ENCODE results near the gene ZCCHC7.
"Not testable (repeated sequence)": the region's sequence is repeated elsewhere in the genome, so short reads cannot be mapped to it uniquely, and the experiment has no call there.

Gene ZCCHC7

GRCh38 chr9:37119907-37120842 is at the start of gene ZCCHC7:
ZCCHC7 (plus strand) TSS chr9:37120574.
- no peaks in the 10 kb centered on the region for H3K36me3 ChIP-seq (ENCODE audit: control insufficient read depth, insufficient read depth, low read length)
- H3K9ac ChIP-seq (ENCODE audit: low read depth, low read length) = peak within 1 kb of the TSS; percentile 84
- peaks cover 5% of the 10 kb centered on the region; the same call in 1 of the 2 replicates for H3K27me3 ChIP-seq (ENCODE audit: control insufficient read depth, insufficient read depth, low read length)
- H3K4me1 ChIP-seq (ENCODE audit: control insufficient read depth, insufficient read depth, low read length) = no peaks in the 10 kb centered on the region
- peak within 1 kb of the TSS; percentile 87 for H3K4me3 ChIP-seq (ENCODE audit: low read depth, low read length)
- H3K9me3 ChIP-seq (ENCODE audit: control insufficient read depth, insufficient read depth, low read length) = 0 out of 2 replicates have a peak, but pooled peaks cover 3% of the 10 kb centered on the region
- peak within 1 kb of the TSS; percentile 88 for H3K27ac ChIP-seq (ENCODE audit: low read depth, low read length)

DNA sequence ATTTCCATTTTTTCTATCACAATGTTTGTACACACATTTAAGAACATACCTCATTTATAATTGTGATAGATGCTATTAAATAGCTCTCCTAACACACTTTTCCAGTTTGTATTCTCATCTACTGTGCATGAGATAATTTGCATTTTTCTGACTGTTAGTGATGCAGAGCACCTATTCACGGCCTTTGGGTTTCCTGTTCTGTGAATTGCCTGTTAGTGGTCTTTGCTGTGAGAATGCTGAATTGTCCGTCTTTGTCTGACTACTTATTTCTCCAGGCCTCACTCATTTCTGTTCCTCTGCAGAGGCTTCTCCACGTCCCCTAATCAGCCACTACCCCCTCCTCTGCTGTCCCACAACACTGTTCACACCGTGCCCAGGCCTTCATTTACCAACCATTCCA is 45.6 kb upstream of the ZCCHC7 start:
- H3K4me1 ChIP-seq (ENCODE audit: control insufficient read depth, insufficient read depth, low read length); H3K27me3 ChIP-seq (ENCODE audit: control insufficient read depth, insufficient read depth, low read length); H3K4me3 ChIP-seq (ENCODE audit: low read depth, low read length); H3K9me3 ChIP-seq (ENCODE audit: control insufficient read depth, insufficient read depth, low read length); H3K27ac ChIP-seq (ENCODE audit: low read depth, low read length); H3K9ac ChIP-seq (ENCODE audit: low read depth, low read length); H3K36me3 ChIP-seq (ENCODE audit: control insufficient read depth, insufficient read depth, low read length): not testable (repeated sequence)

GRCh38 chr9:37079370-37080164 is 40.8 kb upstream of the ZCCHC7 start:
- peaks cover 10% of the 10 kb centered on the region for H3K27me3 ChIP-seq (ENCODE audit: control insufficient read depth, insufficient read depth, low read length)
- H3K9me3 ChIP-seq (ENCODE audit: control insufficient read depth, insufficient read depth, low read length) = no peaks in the 10 kb centered on the region
- H3K36me3 ChIP-seq (ENCODE audit: control insufficient read depth, insufficient read depth, low read length) = no peaks in the 10 kb centered on the region
- H3K4me1 ChIP-seq (ENCODE audit: control insufficient read depth, insufficient read depth, low read length) = no peaks in the 10 kb centered on the region
- H3K4me3 ChIP-seq (ENCODE audit: low read depth, low read length) = peak overlapping the region; percentile 88
- peak overlapping the region; percentile 82 for H3K27ac ChIP-seq (ENCODE audit: low read depth, low read length)
- H3K9ac ChIP-seq (ENCODE audit: low read depth, low read length) = peak overlapping the region; percentile 69

GRCh38 chr9:37080165-37080628 is 40.2 kb upstream of the ZCCHC7 start:
- H3K4me3 ChIP-seq (ENCODE audit: low read depth, low read length) = peak overlapping the region; percentile 88
- not testable (repeated sequence) for H3K27me3 ChIP-seq (ENCODE audit: control insufficient read depth, insufficient read depth, low read length); H3K36me3 ChIP-seq (ENCODE audit: control insufficient read depth, insufficient read depth, low read length); H3K4me1 ChIP-seq (ENCODE audit: control insufficient read depth, insufficient read depth, low read length); H3K9me3 ChIP-seq (ENCODE audit: control insufficient read depth, insufficient read depth, low read length)
- H3K9ac ChIP-seq (ENCODE audit: low read depth, low read length) = peak overlapping the region; percentile 69
- H3K27ac ChIP-seq (ENCODE audit: low read depth, low read length) = peak overlapping the region; percentile 82

DNA sequence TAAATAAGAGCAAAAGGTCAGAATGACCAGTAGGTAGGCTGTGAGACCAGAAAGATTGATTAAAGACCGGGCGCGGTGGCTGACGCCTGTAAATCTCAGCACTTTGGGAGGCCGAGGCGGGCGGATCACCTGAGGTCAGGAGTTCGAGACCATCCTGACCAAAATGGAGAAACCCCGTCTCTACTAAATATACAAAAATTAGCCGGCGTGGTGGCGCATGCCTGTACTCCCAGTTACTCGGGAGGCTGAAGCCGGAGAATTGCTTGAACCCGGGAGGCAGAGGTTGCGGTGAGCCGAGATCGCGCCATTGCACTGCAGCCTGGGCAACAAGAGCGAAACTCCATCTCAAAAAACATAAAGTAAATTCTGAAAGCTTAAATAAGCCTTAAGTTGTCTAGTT is 38.9 kb upstream of the ZCCHC7 start:
- not testable (repeated sequence) for H3K27me3 ChIP-seq (ENCODE audit: control insufficient read depth, insufficient read depth, low read length); H3K4me1 ChIP-seq (ENCODE audit: control insufficient read depth, insufficient read depth, low read length); H3K36me3 ChIP-seq (ENCODE audit: control insufficient read depth, insufficient read depth, low read length); H3K9ac ChIP-seq (ENCODE audit: low read depth, low read length); H3K27ac ChIP-seq (ENCODE audit: low read depth, low read length); H3K4me3 ChIP-seq (ENCODE audit: low read depth, low read length); H3K9me3 ChIP-seq (ENCODE audit: control insufficient read depth, insufficient read depth, low read length)

GRCh38 chr9:37082214-37082765 is 38.1 kb upstream of the ZCCHC7 start:
- Histone ChIP-seq H3K36me3 (ENCODE audit: control insufficient read depth, insufficient read depth, low read length) (peaks cover 12% of the 10 kb centered on the region), H3K27me3 (ENCODE audit: control insufficient read depth, insufficient read depth, low read length) (peaks cover 10% of the 10 kb centered on the region), H3K27ac (ENCODE audit: low read depth, low read length) (no peak overlapping the region), H3K4me1 (ENCODE audit: control insufficient read depth, insufficient read depth, low read length) (no peaks in the 10 kb centered on the region), H3K9me3 (ENCODE audit: control insufficient read depth, insufficient read depth, low read length) (no peaks in the 10 kb centered on the region), H3K4me3 (ENCODE audit: low read depth, low read length) (no peak overlapping the region), H3K9ac (ENCODE audit: low read depth, low read length) (no peak overlapping the region)

DNA sequence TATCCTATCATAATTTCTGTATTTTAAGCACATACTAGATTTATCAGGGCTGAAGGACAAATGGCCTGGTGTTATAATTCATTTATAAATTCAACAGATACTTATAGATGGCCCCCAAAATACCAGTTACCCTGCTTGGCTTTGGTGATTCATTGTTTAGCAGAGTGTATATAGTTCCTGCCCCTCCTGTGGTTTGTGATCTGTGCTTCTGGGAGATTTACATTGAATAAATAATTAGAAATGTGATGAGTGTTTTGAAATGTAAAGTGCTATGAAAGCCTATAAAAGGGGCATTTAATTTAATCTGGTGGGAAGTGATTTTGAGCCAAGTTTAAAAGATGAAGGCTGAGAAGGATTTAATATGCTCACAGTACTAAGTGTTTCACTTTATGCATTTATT is 36.7 kb upstream of the ZCCHC7 start:
- peaks cover 23% of the 10 kb centered on the region for H3K36me3 ChIP-seq (ENCODE audit: control insufficient read depth, insufficient read depth, low read length)
- H3K9me3 ChIP-seq (ENCODE audit: control insufficient read depth, insufficient read depth, low read length) = no peaks in the 10 kb centered on the region
- no peak overlapping the region for H3K9ac ChIP-seq (ENCODE audit: low read depth, low read length)
- no peaks in the 10 kb centered on the region for H3K4me1 ChIP-seq (ENCODE audit: control insufficient read depth, insufficient read depth, low read length)
- H3K27ac ChIP-seq (ENCODE audit: low read depth, low read length) = no peak overlapping the region
- no peak overlapping the region for H3K4me3 ChIP-seq (ENCODE audit: low read depth, low read length)
- peaks cover 6% of the 10 kb centered on the region for H3K27me3 ChIP-seq (ENCODE audit: control insufficient read depth, insufficient read depth, low read length)

DNA sequence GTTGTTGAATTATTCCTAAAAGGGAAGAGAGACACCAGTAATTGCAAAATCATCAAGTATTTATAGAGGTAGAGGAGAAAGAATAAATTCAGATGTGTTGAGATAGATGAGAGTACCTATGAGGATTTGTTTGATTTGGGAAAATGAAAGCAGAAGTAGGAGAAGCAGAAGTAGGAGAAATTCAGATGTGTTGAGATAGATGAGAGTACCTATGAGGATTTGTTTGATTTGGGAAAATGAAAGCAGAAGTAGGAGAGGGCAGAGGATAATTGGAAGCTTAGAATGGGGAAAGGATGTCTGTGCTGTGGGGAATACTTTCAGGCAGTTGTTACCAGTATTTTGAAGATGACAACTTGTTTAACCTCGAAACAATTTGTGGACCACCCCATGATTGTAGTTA is 35.1 kb upstream of the ZCCHC7 start:
- Histone ChIP-seq H3K36me3 (ENCODE audit: control insufficient read depth, insufficient read depth, low read length) (peaks cover 27% of the 10 kb centered on the region), H3K27me3 (ENCODE audit: control insufficient read depth, insufficient read depth, low read length) (no peaks in the 10 kb centered on the region), H3K4me3 (ENCODE audit: low read depth, low read length) (no peak overlapping the region), H3K9ac (ENCODE audit: low read depth, low read length) (no peak overlapping the region), H3K27ac (ENCODE audit: low read depth, low read length) (no peak overlapping the region), H3K4me1 (ENCODE audit: control insufficient read depth, insufficient read depth, low read length) (no peaks in the 10 kb centered on the region), H3K9me3 (ENCODE audit: control insufficient read depth, insufficient read depth, low read length) (no peaks in the 10 kb centered on the region)

DNA sequence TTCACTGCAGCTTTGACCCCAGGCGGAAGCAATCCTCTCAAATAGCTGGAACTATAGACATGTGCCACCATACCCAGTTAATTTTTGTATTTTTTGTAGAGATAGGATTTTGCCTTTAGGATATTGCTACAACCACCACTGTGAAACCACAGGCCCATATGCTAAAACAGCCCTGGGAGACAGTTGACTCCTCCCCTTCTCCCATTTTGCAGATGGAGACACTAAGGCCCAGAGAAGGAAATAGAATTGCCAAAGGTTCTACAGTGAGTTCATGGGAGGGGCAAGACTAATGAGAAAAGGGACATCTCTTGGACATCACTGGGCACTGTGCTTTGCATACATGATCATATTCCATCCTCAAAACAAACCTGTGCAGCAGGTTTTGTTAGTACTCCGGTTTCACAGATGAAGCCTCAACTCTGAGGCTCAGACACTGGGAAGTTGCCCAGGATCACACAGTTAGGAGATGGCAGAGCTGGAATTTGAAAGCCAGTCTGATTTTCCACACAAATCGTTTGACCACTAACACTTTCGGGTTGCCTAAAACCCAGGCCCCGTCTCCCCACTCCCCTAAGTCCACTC is 27.6 kb upstream of the ZCCHC7 start:
- H3K27ac ChIP-seq (ENCODE audit: low read depth, low read length); H3K36me3 ChIP-seq (ENCODE audit: control insufficient read depth, insufficient read depth, low read length); H3K9ac ChIP-seq (ENCODE audit: low read depth, low read length); H3K4me3 ChIP-seq (ENCODE audit: low read depth, low read length); H3K27me3 ChIP-seq (ENCODE audit: control insufficient read depth, insufficient read depth, low read length); H3K9me3 ChIP-seq (ENCODE audit: control insufficient read depth, insufficient read depth, low read length); H3K4me1 ChIP-seq (ENCODE audit: control insufficient read depth, insufficient read depth, low read length): not testable (repeated sequence)

DNA sequence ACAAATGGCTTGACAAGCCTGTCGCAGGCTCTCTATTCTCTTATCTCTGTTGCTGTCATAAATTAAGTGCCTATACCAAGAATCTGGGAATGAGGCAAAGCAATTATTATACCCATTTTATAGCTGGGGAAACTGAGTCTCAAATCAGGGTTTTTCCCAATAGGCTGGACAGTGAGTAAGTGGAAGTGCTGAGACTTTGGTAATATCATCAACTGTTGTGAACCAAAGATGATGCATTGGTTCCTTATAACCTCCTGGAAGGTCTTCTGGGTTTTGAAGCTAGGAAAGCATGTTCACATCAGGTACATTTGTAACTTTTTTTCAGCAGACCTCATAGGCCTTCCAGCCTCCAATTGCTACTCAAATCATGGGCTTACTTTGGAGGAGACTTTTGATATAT is 25.6 kb upstream of the ZCCHC7 start:
- H3K9me3 ChIP-seq (ENCODE audit: control insufficient read depth, insufficient read depth, low read length) = no peaks in the 10 kb centered on the region
- no peaks in the 10 kb centered on the region for H3K27me3 ChIP-seq (ENCODE audit: control insufficient read depth, insufficient read depth, low read length)
- H3K9ac ChIP-seq (ENCODE audit: low read depth, low read length) = no peak overlapping the region
- no peak overlapping the region for H3K4me3 ChIP-seq (ENCODE audit: low read depth, low read length)
- no peaks in the 10 kb centered on the region for H3K36me3 ChIP-seq (ENCODE audit: control insufficient read depth, insufficient read depth, low read length)
- no peaks in the 10 kb centered on the region for H3K4me1 ChIP-seq (ENCODE audit: control insufficient read depth, insufficient read depth, low read length)
- H3K27ac ChIP-seq (ENCODE audit: low read depth, low read length) = no peak overlapping the region

Measured in HUES48 (cell line).